HG03064 (cell line): Measurements from ENCODE around the gene ANKRD42.
"Not testable (repeated sequence)": the region's sequence is repeated elsewhere in the genome, so short reads cannot be mapped to it uniquely, and the experiment has no call there.

Experiments used
- ATAC-seq: cut with Tn5 transposase; IDR thresholded peaks from one replicate; pipeline ENCODE4 v1.9.1; 2021; ENCODE audit warnings: low read depth; ENCODE audit not compliant: unreplicated experiment

ANKRD42 gene

GRCh38 chr11:83170865-83171264 lies 22.6 kb upstream of the ANKRD42 start:
- ATAC-seq = no peak

- no peak for ATAC-seq
These were observed 21.0 kb upstream of the ANKRD42 start for GRCh38 chr11:83172551-83172950.

DNA sequence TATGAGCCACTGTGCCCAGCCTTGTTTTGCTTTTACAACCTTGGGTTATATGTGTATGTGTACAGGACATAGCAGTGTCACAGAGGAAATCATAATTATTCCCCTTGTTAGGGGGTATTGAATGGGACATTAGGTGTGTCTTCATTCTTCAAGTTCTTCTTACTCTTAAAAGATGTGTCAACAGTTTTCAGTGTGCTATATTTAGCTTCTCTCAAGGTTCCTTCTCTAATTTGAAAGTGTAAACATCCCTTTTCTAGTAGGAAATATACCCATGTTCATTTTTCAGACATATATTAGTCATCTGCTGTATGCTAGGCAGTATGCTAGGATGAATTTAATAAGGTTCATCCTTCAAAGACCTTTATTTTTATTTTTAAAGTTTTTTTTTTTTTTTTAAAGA lies 19.5 kb upstream of the ANKRD42 start:
- ATAC-seq = peak; percentile 58

GRCh38 chr11:83175815-83176214 lies 17.7 kb upstream of the ANKRD42 start:
- no peak for ATAC-seq

DNA sequence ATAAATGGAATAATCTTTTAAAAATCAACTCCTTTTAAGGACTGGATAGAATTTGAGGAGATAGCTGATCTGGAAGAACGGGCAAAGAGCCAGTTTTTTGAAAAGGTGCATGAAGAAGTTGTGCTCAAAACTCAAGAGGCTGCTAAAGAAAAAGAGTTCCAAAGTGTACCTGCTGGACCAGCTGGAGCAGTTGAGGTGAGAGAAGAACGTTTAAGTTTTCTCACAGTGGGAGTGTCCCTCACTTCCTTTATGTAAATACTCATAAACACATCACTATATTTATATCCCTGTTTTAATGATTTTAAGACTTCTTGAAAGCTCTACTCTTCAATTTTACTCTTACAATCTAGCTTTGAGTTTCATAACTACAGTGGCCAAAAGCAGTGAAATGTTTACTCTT lies 11.7 kb upstream of the ANKRD42 start:
- no peak for ATAC-seq

GRCh38 chr11:83185767-83186166 lies 7.7 kb upstream of the ANKRD42 start:
- no peak for ATAC-seq

- no peak for ATAC-seq
These were observed 6.0 kb upstream of the ANKRD42 start for GRCh38 chr11:83187465-83187864.

DNA sequence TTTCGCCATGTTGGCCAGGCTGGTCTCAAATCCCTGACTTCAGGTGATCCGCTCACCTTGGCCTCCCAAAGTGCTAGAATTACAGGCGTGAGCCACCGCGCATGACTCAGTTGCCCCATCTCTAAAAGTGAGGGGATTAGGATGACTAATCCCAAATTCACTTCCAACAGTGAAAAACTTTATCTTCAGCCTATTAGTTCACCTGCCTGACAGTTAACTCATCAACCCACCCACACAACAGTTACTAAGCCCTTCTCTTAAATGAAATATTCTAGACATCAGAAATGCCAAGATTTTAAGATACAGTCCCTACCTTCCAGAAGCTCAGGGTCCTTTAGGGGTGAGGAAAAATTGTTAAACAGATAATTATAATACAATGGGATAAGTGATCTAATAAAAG lies 2.0 kb upstream of the ANKRD42 start:
- ATAC-seq = no peak

DNA sequence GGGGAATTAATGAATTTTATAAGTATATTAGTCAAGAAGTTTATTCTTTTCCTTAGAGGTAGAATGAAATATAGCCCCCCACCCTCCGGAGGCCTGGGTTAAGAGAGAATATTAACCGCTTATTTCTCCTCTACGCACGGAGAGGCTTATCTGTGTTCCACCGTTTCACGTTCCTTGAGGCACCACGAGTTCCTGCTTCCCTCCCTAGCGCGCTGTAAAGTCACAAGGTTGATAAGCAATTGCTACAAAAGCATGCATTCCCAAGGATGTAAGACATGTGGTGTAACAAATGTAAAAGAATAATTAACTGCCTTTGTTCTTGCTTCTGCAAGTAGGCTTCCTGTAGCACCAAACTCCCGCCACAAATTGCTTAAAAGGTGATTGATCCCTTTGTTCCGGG lies 1.5 kb upstream of the ANKRD42 start:
- no peak for ATAC-seq

- no peak for ATAC-seq
These were observed 786 bp upstream of the ANKRD42 start for GRCh38 chr11:83192606-83193245.

GRCh38 chr11:83194281-83195142 lies 1.0 kb downstream of the ANKRD42 start:
- ATAC-seq = peak; percentile 47

- ATAC-seq = no peak
These were observed 1.6 kb downstream of the ANKRD42 start for GRCh38 chr11:83195143-83195466.

GRCh38 chr11:83195649-83196048 lies 2.1 kb downstream of the ANKRD42 start:
- ATAC-seq = no peak

DNA sequence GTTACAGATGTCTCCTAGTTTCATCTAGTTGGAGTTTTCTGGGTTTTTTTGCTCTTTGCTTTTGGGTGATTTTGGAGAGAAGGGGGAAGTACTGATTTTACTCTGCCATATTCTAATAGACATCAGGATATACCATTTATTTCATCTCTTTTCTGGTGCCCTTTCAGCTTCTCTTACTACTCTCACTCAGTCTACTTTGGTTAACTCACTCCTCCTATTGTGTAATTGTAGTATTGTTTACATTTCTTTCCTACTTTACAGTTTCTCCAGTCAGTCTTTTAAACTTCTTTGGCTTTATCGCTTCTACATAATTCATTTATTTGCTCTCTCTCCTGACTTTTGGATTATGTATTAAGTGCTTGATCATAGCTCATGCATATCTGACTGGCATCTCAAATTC lies 6.5 kb downstream of the ANKRD42 start:
- no peak for ATAC-seq

DNA sequence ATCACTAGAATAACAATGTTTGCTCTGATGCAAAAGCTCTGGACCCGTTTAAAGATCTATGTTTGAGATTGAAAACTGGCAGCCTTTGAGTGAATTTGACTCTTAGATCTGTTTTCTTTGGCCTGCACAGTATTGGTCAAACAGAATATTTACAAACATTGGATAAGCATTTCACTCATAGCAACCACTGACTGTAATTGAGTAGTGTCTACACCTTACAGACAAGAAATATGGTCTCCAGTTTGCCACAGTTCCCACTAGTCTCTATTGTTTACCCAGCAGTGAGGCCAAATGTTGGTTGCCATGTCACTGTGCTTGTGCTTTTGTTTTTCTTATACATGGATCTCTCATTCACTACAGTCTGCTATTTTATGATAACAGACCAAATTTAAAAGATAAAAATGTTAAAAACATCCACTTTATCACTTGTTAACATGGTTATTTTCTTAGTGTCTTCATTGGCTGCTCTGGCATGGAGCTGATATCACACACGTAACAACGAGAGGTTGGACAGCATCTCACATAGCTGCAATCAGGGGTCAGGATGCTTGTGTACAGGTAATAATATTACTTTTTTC lies 12.2 kb downstream of the ANKRD42 start:
- ATAC-seq = no peak

GRCh38 chr11:83206221-83206620 lies 12.7 kb downstream of the ANKRD42 start:
- no peak for ATAC-seq

GRCh38 chr11:83206771-83207382 lies 13.4 kb downstream of the ANKRD42 start:
- ATAC-seq = not testable (repeated sequence)

DNA sequence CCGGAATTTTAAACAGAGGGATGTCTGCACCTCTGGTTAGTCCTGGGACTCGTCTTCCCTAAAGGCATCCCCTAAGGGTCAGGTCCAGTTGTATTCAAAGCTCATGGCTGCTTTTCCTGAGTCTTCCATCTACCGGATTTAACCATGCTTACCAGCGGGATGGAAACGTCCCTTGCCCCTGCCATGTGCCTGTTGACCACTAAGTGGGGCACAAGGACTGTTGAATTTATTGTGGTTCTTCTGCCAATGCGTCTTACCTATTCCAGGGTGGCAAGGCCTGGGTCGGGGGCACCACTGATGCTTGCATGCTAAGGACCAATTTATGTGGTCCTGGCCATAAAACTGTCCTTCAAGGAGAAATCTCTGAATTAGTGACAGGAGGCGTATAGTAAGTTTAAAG lies 25.6 kb downstream of the ANKRD42 start:
- ATAC-seq = no peak

- no peak for ATAC-seq
These were observed 26.7 kb downstream of the ANKRD42 start for GRCh38 chr11:83220260-83220659.

DNA sequence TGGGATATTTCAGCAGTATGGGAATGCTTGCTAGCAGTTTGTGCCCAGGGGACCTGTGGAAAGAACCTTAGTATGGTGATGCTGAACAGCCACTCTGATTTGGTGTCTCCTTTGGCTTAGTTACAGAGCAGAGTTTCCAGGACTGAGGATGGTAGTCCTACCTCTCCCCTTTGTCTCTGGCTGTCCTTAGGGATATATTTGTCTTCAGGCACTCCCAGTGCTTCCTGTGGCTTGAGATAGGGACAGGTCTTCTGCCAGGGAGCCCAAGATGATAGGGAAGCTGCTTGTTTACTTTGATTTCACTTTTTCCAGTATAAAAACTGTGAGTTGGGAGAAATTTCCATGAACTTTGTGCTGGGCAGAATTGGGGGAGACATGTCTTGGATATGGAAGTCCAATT lies 28.2 kb downstream of the ANKRD42 start:
- ATAC-seq = no peak

GRCh38 chr11:83222499-83222898 lies 29.0 kb downstream of the ANKRD42 start:
- ATAC-seq = no peak
